HepG2 (cell line): ENCODE data around the gene KIF1C. TPM values are rescaled to one million over a fixed set of nuclear protein-coding genes. Genes with fewer than 3 reads are reported as not detected.

Experiments used
- EZH2 ChIP-seq: conservative IDR thresholded peaks from 2 replicates; pipeline ENCODE4 v1.6.1; 2012; ENCODE audit warnings: mild to moderate bottlenecking, low read depth, low read length, moderate library complexity
- KDM2A ChIP-seq: sonication (generic); formaldehyde crosslinking; IDR thresholded peaks from 2 replicates; pipeline ENCODE4 v1.4.0; 2020; ENCODE audit warnings: low read depth, missing genetic modification reagents, borderline replicate concordance
- PCBP2 ChIP-seq: fragments of 200-400 bp; formaldehyde crosslinking; optimal IDR thresholded peaks from 2 replicates; pipeline ENCODE3; 2018; ENCODE audit warnings: low read length, low read depth; ENCODE audit not compliant: poor library complexity, severe bottlenecking
- RFXANK ChIP-seq: IDR thresholded peaks from 2 replicates; pipeline ENCODE4 v1.6.1; 2016
- ZBTB1 ChIP-seq: sonication (generic); formaldehyde crosslinking; IDR thresholded peaks from 2 replicates; pipeline ENCODE4 v1.4.0; 2020; ENCODE audit warnings: missing genetic modification reagents, borderline replicate concordance
- ZFYVE20 ChIP-seq: sonication (generic); formaldehyde crosslinking; IDR thresholded peaks from 2 replicates; pipeline ENCODE4 v1.8.0; 2023; ENCODE audit warnings: low read depth, mild to moderate bottlenecking, moderate library complexity, missing genetic modification reagents, borderline replicate concordance
- ZNF343 ChIP-seq: sonication (generic); formaldehyde crosslinking; IDR thresholded peaks from 2 replicates; pipeline ENCODE4 v1.4.0; 2020; ENCODE audit warnings: mild to moderate bottlenecking, missing genetic modification reagents
- ZNF441 ChIP-seq: sonication (generic); formaldehyde crosslinking; IDR thresholded peaks from 2 replicates; pipeline ENCODE4 v1.7.0; 2021; ENCODE audit warnings: missing genetic modification reagents, borderline replicate concordance
- ZNF713 ChIP-seq: sonication (generic); formaldehyde crosslinking; IDR thresholded peaks from 2 replicates; pipeline ENCODE4 v1.4.0; 2020; ENCODE audit warnings: mild to moderate bottlenecking, missing genetic modification reagents
- polyA plus RNA-seq, 8 experiments: library from polyadenylated mRNA; depleted of rRNA in 3 of 8; stranded (reverse) in 7 of 8; unstranded in 1 of 8; fragments of >200 nt; fragmentation: Illumina TruSeq in 4 of 8; extraction: Trizol in 4 of 8; gene quantifications; 2 replicates each; pipeline versions ENCODE4 v1.2.1 to v1.2.3, GENCODE V29; 2011 to 2016; ENCODE audit warnings: low read depth in 4 of 8, missing spikeins in 1 of 8, mixed read lengths in 1 of 8; ENCODE audit not compliant: insufficient read depth in 1 of 8
- total RNA-seq, 5 experiments: library from RNA; depleted of rRNA; stranded (reverse); fragments of >200 nt; fragmentation: Illumina TruSeq; extraction: Trizol; gene quantifications; 2 replicates each; pipeline ENCODE4 v1.2.3, GENCODE V29; 2016; ENCODE audit warnings: low read depth in 1 of 5
- TF ChIP-seq, protein P1 (sequence below): IDR thresholded peaks from 2 replicates; pipeline ENCODE4 v1.6.1; 2016; ENCODE audit warnings: low read depth, missing genetic modification reagents, missing compliant biosample characterization
- TF ChIP-seq, protein P2 (sequence below): IDR thresholded peaks from 2 replicates; pipeline ENCODE4 v1.6.1; 2018; ENCODE audit warnings: missing genetic modification reagents
- TF ChIP-seq, protein P3 (sequence below): sonication (generic); formaldehyde crosslinking; IDR thresholded peaks from 2 replicates; pipeline ENCODE4 v1.8.0; 2023; ENCODE audit warnings: mild to moderate bottlenecking, missing genetic modification reagents
- TF ChIP-seq, protein P4 (sequence below), 2 experiments: IDR thresholded peaks; 2 replicates each; pipeline ENCODE4 v1.6.1; 2011 to 2012; ENCODE audit warnings: low read length in 2 of 2, borderline replicate concordance in 1 of 2, low read depth in 1 of 2, mild to moderate bottlenecking in 1 of 2, moderate library complexity in 1 of 2
- TF ChIP-seq, protein P5 (sequence below), 2 experiments: sonication (generic) in 1 of 2; formaldehyde crosslinking in 1 of 2; IDR thresholded peaks; 2 replicates each; pipeline versions ENCODE4 v1.4.0 to v1.6.1; 2018 to 2020; ENCODE audit warnings: missing genetic modification reagents in 2 of 2, borderline replicate concordance in 1 of 2, low read depth in 1 of 2, mild to moderate bottlenecking in 1 of 2, missing biosample characterization in 1 of 2

The KIF1C gene
- total and polyA plus RNA-seq, 2 of the 13 experiments (the other 11 are each of a cell fraction or from before 2014, with no cell fraction given): 70.0 to 104 TPM

DNA sequence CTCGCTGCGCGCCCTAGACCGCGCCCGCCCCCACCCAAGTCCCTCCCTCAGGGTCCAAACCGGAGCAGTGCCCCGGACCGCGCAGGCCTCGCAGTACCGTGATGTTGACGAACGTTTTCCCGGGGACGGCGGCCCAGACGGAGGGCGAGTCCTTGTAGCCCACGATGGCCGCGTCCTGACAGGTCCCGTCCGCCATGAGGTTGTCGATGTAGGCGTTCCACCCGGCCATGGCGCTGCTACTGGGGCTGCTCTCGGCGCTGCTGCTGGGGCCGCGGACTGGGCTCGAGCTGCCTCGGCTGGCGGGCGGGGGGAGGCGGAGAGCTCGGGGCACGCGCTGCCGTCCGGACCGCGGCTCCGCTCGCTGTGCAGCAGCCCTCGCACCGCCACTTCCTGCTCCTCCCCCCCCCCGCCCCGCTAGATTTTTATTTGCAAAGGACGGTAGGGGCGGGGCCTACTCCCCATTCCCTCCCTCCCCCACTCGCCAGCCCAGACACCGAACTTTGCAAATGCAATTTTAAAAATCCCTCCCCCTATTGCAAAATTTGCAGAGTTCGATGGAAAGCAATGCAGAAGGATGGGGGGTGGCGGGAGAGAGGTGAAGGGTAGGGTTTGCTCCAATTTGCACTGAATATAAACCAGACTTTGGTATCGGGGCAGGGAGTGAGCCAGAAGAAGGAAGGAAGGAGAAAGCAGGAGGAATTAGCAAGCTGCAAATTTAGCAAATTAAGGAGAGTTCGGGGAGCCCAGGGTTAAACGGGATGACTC lies 49.4 kb upstream of the KIF1C start, which contains the start of gene PFN1 (continued):
- TF ChIP-seq, protein P1, sequence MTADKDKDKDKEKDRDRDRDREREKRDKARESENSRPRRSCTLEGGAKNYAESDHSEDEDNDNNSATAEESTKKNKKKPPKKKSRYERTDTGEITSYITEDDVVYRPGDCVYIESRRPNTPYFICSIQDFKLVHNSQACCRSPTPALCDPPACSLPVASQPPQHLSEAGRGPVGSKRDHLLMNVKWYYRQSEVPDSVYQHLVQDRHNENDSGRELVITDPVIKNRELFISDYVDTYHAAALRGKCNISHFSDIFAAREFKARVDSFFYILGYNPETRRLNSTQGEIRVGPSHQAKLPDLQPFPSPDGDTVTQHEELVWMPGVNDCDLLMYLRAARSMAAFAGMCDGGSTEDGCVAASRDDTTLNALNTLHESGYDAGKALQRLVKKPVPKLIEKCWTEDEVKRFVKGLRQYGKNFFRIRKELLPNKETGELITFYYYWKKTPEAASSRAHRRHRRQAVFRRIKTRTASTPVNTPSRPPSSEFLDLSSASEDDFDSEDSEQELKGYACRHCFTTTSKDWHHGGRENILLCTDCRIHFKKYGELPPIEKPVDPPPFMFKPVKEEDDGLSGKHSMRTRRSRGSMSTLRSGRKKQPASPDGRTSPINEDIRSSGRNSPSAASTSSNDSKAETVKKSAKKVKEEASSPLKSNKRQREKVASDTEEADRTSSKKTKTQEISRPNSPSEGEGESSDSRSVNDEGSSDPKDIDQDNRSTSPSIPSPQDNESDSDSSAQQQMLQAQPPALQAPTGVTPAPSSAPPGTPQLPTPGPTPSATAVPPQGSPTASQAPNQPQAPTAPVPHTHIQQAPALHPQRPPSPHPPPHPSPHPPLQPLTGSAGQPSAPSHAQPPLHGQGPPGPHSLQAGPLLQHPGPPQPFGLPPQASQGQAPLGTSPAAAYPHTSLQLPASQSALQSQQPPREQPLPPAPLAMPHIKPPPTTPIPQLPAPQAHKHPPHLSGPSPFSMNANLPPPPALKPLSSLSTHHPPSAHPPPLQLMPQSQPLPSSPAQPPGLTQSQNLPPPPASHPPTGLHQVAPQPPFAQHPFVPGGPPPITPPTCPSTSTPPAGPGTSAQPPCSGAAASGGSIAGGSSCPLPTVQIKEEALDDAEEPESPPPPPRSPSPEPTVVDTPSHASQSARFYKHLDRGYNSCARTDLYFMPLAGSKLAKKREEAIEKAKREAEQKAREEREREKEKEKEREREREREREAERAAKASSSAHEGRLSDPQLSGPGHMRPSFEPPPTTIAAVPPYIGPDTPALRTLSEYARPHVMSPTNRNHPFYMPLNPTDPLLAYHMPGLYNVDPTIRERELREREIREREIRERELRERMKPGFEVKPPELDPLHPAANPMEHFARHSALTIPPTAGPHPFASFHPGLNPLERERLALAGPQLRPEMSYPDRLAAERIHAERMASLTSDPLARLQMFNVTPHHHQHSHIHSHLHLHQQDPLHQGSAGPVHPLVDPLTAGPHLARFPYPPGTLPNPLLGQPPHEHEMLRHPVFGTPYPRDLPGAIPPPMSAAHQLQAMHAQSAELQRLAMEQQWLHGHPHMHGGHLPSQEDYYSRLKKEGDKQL (CRISPR knock-in tag): no peak
- 0 out of 2 replicates have a peak, but pooled peaks have one; percentile 47 for TF ChIP-seq ZNF713 (CRISPR knock-in tag)
- TF ChIP-seq EZH2: no peak
- TF ChIP-seq ZNF441: no peak
- TF ChIP-seq, protein P2, sequence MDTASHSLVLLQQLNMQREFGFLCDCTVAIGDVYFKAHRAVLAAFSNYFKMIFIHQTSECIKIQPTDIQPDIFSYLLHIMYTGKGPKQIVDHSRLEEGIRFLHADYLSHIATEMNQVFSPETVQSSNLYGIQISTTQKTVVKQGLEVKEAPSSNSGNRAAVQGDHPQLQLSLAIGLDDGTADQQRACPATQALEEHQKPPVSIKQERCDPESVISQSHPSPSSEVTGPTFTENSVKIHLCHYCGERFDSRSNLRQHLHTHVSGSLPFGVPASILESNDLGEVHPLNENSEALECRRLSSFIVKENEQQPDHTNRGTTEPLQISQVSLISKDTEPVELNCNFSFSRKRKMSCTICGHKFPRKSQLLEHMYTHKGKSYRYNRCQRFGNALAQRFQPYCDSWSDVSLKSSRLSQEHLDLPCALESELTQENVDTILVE (CRISPR knock-in tag): peak; percentile 50
- TF ChIP-seq PCBP2: no peak
- TF ChIP-seq, protein P3, sequence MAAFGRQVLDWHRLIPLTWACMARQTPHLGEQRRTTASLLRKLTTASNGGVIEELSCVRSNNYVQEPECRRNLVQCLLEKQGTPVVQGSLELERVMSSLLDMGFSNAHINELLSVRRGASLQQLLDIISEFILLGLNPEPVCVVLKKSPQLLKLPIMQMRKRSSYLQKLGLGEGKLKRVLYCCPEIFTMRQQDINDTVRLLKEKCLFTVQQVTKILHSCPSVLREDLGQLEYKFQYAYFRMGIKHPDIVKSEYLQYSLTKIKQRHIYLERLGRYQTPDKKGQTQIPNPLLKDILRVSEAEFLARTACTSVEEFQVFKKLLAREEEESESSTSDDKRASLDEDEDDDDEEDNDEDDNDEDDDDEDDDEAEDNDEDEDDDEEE (CRISPR knock-in tag): peak; percentile 75; the same call in 1 of the 2 replicates
- no peak for TF ChIP-seq ZBTB1 (CRISPR knock-in tag)
- TF ChIP-seq, protein P4, sequence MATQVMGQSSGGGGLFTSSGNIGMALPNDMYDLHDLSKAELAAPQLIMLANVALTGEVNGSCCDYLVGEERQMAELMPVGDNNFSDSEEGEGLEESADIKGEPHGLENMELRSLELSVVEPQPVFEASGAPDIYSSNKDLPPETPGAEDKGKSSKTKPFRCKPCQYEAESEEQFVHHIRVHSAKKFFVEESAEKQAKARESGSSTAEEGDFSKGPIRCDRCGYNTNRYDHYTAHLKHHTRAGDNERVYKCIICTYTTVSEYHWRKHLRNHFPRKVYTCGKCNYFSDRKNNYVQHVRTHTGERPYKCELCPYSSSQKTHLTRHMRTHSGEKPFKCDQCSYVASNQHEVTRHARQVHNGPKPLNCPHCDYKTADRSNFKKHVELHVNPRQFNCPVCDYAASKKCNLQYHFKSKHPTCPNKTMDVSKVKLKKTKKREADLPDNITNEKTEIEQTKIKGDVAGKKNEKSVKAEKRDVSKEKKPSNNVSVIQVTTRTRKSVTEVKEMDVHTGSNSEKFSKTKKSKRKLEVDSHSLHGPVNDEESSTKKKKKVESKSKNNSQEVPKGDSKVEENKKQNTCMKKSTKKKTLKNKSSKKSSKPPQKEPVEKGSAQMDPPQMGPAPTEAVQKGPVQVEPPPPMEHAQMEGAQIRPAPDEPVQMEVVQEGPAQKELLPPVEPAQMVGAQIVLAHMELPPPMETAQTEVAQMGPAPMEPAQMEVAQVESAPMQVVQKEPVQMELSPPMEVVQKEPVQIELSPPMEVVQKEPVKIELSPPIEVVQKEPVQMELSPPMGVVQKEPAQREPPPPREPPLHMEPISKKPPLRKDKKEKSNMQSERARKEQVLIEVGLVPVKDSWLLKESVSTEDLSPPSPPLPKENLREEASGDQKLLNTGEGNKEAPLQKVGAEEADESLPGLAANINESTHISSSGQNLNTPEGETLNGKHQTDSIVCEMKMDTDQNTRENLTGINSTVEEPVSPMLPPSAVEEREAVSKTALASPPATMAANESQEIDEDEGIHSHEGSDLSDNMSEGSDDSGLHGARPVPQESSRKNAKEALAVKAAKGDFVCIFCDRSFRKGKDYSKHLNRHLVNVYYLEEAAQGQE (IDR thresholded peaks at IDR 0.05; ENCODE audit: borderline replicate concordance in 1 of 2, low read depth in 1 of 2, low read length in 2 of 2): peak in 1 of 2 experiments; percentile 44; a peak in 1 of 4 replicates
- 0 out of 2 replicates have a peak, but pooled peaks have one; percentile 51 for TF ChIP-seq ZNF343 (CRISPR knock-in tag)
- TF ChIP-seq RFXANK (CRISPR knock-in tag): no peak
- peak; percentile 60 for TF ChIP-seq KDM2A (CRISPR knock-in tag)
- TF ChIP-seq, protein P5, sequence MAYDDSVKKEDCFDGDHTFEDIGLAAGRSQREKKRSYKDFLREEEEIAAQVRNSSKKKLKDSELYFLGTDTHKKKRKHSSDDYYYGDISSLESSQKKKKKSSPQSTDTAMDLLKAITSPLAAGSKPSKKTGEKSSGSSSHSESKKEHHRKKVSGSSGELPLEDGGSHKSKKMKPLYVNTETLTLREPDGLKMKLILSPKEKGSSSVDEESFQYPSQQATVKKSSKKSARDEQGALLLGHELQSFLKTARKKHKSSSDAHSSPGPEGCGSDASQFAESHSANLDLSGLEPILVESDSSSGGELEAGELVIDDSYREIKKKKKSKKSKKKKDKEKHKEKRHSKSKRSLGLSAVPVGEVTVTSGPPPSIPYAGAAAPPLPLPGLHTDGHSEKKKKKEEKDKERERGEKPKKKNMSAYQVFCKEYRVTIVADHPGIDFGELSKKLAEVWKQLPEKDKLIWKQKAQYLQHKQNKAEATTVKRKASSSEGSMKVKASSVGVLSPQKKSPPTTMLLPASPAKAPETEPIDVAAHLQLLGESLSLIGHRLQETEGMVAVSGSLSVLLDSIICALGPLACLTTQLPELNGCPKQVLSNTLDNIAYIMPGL (CRISPR knock-in tag; IDR thresholded peaks at IDR 0.05; ENCODE audit: borderline replicate concordance in 1 of 2, low read depth in 1 of 2): 0 out of 4 replicates have a peak, but pooled peaks of 1 of the 2 experiments have one; percentile 30
- TF ChIP-seq ZFYVE20 (CRISPR knock-in tag): no peak
